Epithelial cell of proximal tubule (primary cell): Measurements from ENCODE around the gene LRRC30. TPM values are rescaled to one million over a fixed set of nuclear protein-coding genes. Genes with fewer than 3 reads are reported as not detected.
"Not testable (repeated sequence)": the region's sequence is repeated elsewhere in the genome, so short reads cannot be mapped to it uniquely, and the experiment has no call there.

ENCODE experiments used
- DNase-seq: peaks from one replicate; pipeline ENCODE4 v3.0.0-alpha.2; 2011; ENCODE audit warnings: low read depth
- H3K4me3 ChIP-seq: 2 replicates; pipeline ENCODE4 v1.5.1; 2011; ENCODE audit warnings: low read depth, mild to moderate bottlenecking, low read length
- total RNA-seq: library from RNA; depleted of rRNA; stranded (reverse); fragments of >200 nt; gene quantifications from 2 replicates; pipeline ENCODE4 v1.2.3, GENCODE V29; 2015
- TF ChIP-seq, protein P1 (sequence below): conservative IDR thresholded peaks from 2 replicates; pipeline ENCODE4 v1.5.1; 2012; ENCODE audit warnings: low read depth, mild to moderate bottlenecking, low read length

The LRRC30 gene
- total RNA-seq, 1 donor from 2014 or later, result not detected

DNA sequence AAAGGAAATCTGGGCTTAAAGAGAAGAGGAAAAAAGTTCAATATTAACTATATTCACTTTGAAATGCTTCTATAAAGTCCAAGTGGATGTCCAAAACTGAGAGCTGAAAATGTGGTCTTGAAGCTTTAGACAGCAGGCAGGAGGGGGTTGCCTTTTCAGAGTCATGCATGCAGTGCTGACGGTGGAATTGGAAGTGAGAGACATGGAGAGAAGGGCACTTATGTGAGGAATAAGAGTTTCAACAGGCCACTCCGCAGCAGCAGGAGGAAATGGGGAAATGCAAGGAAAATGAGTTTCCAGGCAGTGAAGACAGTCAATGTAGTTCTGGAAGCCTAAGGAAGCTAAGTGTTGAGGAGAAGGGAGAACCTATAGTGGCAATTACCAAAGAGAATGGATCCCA, 33.0 kb upstream of the LRRC30 start:
- no peak for DNase-seq
- no peak overlapping the region for H3K4me3 ChIP-seq
- TF ChIP-seq, protein P1, sequence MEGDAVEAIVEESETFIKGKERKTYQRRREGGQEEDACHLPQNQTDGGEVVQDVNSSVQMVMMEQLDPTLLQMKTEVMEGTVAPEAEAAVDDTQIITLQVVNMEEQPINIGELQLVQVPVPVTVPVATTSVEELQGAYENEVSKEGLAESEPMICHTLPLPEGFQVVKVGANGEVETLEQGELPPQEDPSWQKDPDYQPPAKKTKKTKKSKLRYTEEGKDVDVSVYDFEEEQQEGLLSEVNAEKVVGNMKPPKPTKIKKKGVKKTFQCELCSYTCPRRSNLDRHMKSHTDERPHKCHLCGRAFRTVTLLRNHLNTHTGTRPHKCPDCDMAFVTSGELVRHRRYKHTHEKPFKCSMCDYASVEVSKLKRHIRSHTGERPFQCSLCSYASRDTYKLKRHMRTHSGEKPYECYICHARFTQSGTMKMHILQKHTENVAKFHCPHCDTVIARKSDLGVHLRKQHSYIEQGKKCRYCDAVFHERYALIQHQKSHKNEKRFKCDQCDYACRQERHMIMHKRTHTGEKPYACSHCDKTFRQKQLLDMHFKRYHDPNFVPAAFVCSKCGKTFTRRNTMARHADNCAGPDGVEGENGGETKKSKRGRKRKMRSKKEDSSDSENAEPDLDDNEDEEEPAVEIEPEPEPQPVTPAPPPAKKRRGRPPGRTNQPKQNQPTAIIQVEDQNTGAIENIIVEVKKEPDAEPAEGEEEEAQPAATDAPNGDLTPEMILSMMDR, result no peak

DNA sequence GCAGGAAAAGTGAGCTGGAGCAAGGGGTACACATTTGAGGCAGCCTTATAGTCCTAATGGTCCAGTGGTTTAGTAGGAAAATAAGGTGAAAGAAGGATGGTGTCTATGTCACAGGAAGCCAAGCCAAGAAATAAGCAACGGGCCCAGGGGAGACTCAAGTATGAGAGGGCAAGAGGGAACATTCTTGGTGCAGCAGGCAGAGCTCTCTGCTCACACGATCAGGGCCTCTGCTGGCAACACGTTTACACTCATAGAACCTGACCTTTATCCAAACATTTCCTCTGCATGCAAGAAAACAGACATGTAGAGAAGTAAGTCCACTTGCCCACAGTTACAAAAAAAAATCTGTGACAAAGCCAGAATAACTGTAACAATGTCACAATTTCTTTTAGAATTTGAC, 32.6 kb upstream of the LRRC30 start:
- H3K4me3 ChIP-seq, result no peak overlapping the region
- no peak for DNase-seq
- TF ChIP-seq, protein P1, result no peak

DNA sequence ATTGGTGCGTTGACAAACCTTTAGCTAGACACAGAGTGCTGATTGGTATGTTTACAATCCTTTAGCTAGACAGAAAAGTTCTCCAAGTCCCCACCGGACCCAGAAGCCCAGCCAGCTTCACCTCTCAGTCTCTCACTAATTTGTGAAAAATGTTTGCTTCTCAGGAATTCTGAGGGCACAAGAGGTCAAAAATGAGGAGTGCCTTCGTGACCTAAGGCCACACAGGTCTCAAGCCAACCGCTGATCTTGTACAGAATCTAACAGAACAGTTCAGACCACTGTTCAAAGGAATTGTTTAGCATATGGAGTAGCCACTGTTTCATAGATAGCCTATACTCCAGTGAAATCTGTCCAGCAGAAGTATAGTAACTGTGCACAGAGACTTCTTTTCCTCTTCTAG, 29.8 kb upstream of the LRRC30 start:
- TF ChIP-seq, protein P1, result no peak
- no peak overlapping the region for H3K4me3 ChIP-seq
- no peak for DNase-seq

DNA sequence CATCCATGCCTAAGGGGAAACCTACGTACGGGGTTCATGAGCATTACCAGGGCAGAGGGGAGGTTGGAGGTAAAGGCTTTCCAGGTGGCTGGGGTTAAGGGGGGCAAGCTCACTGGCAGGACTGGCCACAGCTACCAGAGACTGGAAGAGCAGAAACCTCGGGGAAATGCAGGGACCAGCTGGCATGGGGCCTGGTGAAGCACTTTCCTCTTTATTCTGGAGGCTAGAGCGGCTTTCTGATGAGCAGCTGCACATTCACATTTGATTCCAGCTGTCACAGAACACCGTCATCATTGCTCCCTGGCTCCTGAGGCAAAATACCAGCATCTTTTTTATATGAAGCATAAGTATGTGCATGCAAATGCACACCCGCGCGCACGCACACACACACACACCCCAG, 28.7 kb upstream of the LRRC30 start:
- no peak overlapping the region for H3K4me3 ChIP-seq
- DNase-seq, result no peak
- TF ChIP-seq, protein P1, result no peak

DNA sequence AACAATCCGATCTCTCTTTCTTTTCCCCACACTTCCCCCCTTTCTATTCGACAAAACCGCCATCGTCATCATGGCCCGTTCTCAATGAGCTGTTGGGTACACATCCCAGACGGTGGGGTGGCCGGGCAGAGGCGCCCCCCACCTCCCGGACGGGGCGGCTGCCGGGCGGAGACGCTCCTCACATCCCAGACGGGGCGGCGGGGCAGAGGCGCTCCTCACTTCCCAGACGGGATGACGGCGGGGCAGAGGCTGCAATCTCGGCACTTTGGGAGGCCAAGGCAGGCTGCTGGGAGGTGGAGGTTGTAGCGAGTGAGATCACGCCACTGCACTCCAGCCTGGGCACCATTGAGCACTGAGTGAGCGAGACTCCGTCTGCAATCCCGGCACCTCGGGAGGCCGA, 27.3 kb upstream of the LRRC30 start:
- H3K4me3 ChIP-seq, DNase-seq: not testable (repeated sequence)

DNA sequence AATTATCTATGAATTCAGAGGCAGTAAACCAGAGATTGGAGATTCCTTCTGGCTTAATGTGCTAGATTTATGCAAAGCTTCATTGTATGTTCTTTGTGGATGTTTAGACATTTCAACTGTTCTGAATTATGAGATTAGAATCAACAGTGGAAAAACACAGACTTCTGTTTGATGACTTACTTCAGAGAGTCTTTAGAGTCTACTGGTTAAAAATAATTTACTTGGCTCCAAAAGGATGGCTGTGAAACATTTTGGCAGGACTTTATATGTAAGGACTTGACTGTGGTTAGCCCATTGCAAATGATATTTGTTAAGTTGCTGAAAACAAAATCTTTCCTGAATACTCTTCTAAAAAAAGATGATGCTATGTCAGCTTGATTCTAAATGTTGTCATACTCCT, 25.5 kb upstream of the LRRC30 start:
- H3K4me3 ChIP-seq, result no peak overlapping the region
- DNase-seq, result no peak
- TF ChIP-seq, protein P1, result no peak

DNA sequence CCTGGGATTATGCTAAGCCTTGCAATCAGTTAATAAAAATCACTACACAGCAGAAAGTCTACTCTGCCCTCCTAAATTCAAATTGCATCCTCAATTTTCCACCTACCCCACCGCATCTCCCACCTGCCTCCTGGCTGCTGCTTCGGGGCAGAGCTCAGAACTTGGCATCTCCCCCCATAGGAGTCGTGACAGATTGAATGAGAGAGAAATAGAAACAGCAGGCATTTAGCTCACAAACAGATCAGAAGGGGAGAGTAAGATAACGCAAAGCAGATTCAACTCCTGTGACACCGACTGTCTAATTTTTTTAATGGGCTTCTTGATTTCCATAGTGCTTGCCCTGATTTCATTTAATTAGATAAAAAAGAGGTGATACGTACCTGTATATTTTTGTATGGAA, 24.7 kb upstream of the LRRC30 start:
- DNase-seq, result no peak
- no peak overlapping the region for H3K4me3 ChIP-seq
- TF ChIP-seq, protein P1, result no peak
